ENCODE measurements around the gene CYP2C19. TPM values are rescaled to one million over a fixed set of nuclear protein-coding genes. Genes with fewer than 3 reads are reported as not detected.

The CYP2C19 gene
- total RNA-seq, result not detected in 2 replicates

GRCh38 chr10:94762393-94762792, at the start of gene CYP2C19:
TSS of gene CYP2C19 (plus strand) at chr10:94762681. CDS start at chr10:94762706, 25 bp downstream.
- no peak within 1 kb of the TSS for H3K4me3 ChIP-seq (ENCODE audit: low read depth, low read length)
- DNase-seq (ENCODE audit: low read depth), result no peak

GRCh38 chr10:94725871-94726270, 36.6 kb upstream of the CYP2C19 start:
- no peak for DNase-seq (ENCODE audit: low read depth)
- TF ChIP-seq CTCF (conservative IDR thresholded peaks at IDR 0.05; ENCODE audit: low read depth, low read length), result no peak
- H3K4me3 ChIP-seq (ENCODE audit: low read depth, low read length), result no peak overlapping the region

More at GRCh38 chr10:94762393-94762792, at the start of gene CYP2C19:
- TF ChIP-seq CTCF (conservative IDR thresholded peaks at IDR 0.05; ENCODE audit: low read depth, low read length), result no peak

GRCh38 chr10:94735197-94735596, 27.3 kb upstream of the CYP2C19 start:
- no peak overlapping the region for H3K4me3 ChIP-seq (ENCODE audit: low read depth, low read length)
- TF ChIP-seq CTCF (conservative IDR thresholded peaks at IDR 0.05; ENCODE audit: low read depth, low read length), result no peak

GRCh38 chr10:94738588-94738987, 23.9 kb upstream of the CYP2C19 start:
- DNase-seq (ENCODE audit: low read depth), result no peak
- no peak for TF ChIP-seq CTCF (conservative IDR thresholded peaks at IDR 0.05; ENCODE audit: low read depth, low read length)
- H3K4me3 ChIP-seq (ENCODE audit: low read depth, low read length), result no peak overlapping the region

More at GRCh38 chr10:94735197-94735596, 27.3 kb upstream of the CYP2C19 start:
- no peak for DNase-seq (ENCODE audit: low read depth)

GRCh38 chr10:94747137-94747536, 15.3 kb upstream of the CYP2C19 start:
- no peak for TF ChIP-seq CTCF (conservative IDR thresholded peaks at IDR 0.05; ENCODE audit: low read depth, low read length)
- no peak overlapping the region for H3K4me3 ChIP-seq (ENCODE audit: low read depth, low read length)
- DNase-seq (ENCODE audit: low read depth), result no peak

GRCh38 chr10:94747838-94748237, 14.6 kb upstream of the CYP2C19 start:
- no peak for TF ChIP-seq CTCF (conservative IDR thresholded peaks at IDR 0.05; ENCODE audit: low read depth, low read length)
- DNase-seq (ENCODE audit: low read depth), result no peak
- H3K4me3 ChIP-seq (ENCODE audit: low read depth, low read length), result no peak overlapping the region

GRCh38 chr10:94757916-94758315, 4.6 kb upstream of the CYP2C19 start:
- no peak for TF ChIP-seq CTCF (conservative IDR thresholded peaks at IDR 0.05; ENCODE audit: low read depth, low read length)
- H3K4me3 ChIP-seq (ENCODE audit: low read depth, low read length), result no peak overlapping the region
- no peak for DNase-seq (ENCODE audit: low read depth)

Data from epithelial cell of proximal tubule (primary cell).